Stimulated activated CD8-positive, alpha-beta memory T cell treated with anti-CD3 and anti-CD28 coated beads, Interleukin-7, amount 100 ng/mL, for 24 hours (primary cell): ENCODE results near the gene DPCD.
A peak's percentile ranks its signal among the peaks of the same experiment; 100 is the strongest.

ENCODE experiments used
- DNase-seq: peaks from one replicate; pipeline ENCODE4 v3.0.0-alpha.2; 2020; ENCODE audit warnings: low read depth

DPCD gene

DNA sequence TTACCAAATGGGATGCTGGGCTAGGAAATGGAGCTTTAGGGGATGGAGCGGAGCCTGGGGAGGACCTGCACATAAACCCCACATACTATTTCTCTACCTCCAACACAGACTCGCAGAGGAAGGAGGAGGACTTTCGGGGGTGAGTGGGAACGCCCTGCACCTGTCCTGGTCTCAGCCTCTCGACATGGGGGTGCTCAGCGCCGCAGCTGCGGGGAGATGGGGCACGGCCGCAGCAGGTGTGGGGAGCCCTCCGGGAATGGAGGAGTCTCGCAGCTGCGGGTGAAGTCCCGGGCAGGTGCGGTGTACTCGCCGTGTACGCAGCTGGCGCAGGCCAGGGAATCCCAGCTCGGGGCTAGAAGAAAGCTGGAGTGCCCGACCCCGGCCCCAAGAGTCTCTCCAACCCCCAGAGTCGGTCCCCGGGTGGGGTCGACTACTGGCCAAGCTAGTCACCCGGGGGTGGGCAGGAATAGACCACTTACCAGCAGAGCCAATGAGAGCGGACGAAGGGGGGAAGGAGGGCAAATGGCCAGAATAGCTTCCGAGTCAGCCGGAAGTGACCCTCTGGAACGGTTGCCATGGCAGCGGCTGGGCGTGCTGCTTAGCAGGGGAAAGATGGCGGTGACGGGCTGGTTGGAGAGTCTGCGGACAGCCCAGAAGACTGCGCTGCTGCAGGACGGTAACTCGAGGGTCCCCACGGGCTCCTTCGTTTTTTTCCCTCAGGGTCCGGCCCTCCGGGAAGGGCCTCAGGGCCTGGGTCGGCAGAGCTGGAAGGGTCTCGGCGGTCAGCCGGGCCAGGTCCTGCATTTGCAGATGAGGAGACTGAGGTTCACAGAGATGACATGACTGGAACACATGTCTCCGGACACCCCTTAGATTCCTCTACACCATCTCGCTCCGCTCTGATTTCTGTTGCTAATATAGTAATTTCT, at the start of gene DPCD, which contains the start of gene POLL:
Gene DPCD, plus strand, starts transcription at position 597 of the 929 bp plus-strand sequence. Its CDS starts 16 bp downstream, at position 613.
Gene POLL, minus strand, starts transcription at position 533 of the 929 bp plus-strand sequence. CDS start 897 bp downstream, outside the sequence.
- DNase-seq: peak; percentile 91

GRCh38 chr10:101538446-101538845, 49.7 kb upstream of the DPCD start:
- no peak for DNase-seq

DNA sequence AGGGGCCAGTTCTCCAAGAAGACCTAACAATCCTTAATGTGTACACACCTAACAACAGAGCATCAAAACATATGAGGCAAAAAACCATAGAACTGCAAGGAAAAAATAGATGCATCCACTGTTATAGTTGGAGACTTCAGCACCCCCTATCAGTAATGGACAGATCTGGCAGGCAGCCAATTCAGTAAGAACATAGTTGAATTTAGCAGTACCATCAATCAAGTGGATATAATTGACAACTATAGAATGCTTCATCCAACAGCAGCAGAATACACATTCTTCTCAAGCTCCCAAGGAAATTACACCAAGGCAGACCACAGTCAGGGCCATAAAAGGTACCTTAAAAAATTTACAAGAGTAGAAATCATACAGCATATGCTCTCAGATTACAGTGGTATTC, 42.2 kb upstream of the DPCD start:
- no peak for DNase-seq

- DNase-seq: no peak
Measured at GRCh38 chr10:101550965-101551364, 37.2 kb upstream of the DPCD start.

DNA sequence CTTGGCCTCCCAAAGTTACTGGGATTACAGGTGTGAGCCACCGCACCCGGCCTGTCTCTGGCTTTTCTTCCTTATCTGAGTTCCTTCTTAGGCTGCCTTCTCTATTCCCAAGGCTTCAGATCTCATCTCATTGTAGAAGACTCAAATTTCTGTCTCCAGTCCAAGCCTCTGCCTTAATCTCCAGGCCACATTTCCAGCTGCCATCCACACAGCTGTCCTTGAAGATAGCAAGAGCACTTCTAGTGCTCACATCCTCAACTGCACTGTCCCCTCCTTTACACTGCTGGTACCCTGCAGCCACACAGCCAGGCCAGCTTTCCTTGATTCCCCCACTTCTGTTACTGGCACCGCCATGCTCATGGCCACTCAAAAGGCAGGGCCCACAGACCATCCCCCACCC, 35.7 kb upstream of the DPCD start:
- DNase-seq: no peak

DNA sequence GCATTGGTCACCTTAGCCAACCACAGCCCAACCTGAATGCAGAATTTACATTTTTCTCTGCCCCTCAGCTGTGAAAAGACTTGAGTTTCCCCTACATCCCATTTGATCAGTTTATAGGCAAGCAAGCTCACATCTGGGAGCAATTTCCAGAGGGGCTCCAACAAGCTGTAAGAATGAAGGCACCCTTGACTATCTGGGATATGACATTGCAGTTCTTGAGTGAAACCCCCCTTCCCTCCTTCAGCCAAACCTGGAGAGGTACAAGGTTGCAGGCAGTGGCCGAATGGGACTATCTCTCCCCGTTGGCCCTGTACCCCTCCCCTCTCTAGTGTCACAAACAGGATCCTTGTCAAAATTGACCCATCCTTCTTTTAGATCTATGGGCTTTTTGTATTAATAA, 30.6 kb upstream of the DPCD start:
- no peak for DNase-seq

DNA sequence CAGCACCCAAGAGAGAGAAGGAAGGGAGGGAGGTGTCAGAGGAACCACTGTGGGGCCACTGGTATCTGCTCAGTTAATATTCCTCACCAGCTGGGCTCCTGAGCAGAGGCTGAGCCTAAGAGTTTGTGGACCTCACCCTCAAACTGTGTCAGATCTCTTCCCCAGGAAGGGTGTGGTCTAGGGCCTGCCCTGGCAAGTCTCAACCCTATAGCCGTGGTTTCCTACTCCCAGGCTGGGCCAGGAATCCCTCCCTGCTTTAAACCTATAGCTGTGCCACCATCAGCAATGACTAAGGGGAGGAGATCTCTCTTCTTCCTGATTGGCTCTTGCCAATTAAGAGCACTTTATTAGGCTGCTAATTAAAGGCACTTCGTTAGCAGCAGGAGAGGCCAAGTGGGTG, 29.9 kb upstream of the DPCD start:
- DNase-seq: no peak

DNA sequence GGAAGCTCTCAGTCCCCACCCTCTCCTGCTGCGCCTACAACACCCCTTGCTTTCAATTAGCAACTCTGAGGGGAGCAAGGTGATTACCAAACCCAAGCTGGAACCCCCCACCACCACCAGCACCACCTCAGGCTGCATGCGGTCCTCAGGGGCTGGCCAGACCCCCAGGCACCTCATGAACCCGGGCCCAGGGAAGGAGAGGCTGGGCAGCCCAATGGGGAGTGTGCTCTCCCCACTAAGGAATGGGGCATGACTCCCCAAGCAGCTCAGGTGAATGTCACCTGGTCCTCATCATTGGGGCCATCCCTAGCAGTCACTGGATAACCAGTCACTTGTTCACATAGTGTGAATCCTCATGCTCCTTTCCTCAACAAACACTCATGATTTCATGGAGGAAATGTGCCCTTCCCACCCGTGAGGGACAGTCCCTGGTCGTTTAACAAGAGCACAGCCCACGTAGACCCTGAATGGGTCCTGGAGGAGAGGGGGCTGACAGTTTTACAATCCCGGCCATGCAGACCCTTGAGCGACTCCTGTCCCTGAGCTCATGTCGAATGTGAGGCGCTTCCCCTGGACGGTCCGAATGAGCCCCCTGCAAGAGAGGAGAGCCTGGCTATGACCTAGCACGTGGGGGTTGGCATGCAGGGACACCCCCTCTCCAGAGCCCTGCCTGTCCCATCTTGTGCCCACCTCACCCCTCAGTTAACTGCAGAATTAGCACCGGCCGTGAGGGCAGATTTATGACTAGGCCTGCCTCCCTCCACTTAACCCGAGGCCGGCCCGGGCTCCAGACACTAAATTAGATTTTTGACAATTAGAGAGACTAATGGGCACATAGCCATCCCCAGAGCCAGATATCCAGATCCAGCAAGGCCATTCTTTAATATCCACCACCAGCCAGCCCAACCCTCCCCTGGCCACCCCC, 29.2 kb upstream of the DPCD start:
- no peak for DNase-seq

GRCh38 chr10:101559596-101560297, 28.4 kb upstream of the DPCD start:
- DNase-seq: no peak

GRCh38 chr10:101560298-101561067, 27.6 kb upstream of the DPCD start:
- DNase-seq: no peak

DNA sequence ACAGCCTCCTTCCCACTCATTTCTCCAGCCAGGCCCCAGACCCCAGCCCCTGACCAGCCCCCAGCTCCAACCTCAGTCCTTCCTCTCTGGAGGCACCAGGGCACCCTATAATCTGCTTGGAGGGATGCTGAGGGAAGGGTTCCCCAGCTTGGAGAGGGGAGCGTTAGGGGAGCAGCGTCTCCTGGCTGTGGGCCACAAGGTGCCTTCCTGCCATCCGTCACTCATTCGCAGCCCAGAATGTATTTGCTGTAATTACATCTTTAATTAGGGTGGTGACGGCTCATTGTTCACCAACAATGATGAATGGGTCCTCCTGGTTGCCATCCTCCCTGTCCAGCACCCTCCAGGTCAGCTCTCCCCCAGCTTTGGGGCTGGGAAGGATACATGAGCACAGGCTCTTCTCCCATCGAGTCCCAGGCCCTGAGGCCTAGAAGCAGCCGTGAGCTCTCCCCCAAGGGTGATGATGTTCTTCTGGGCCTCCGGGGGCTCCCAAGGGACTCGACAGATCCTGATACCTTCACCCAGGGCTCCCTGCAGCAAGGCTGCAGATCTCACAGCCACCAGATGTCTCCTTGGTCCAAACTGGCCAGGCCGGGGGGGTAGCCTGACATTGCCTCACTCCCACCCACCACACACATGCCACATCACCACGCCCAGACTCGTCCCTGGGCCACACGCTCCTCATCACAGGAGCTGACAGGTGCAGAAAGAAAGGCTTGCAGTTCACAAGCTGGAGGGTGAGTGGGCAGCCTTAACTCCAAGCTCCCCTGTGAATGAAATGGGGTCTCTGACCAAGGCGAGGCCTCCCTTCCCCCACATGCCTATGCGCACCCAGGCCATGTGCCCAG, 26.8 kb upstream of the DPCD start:
- DNase-seq: no peak

DNA sequence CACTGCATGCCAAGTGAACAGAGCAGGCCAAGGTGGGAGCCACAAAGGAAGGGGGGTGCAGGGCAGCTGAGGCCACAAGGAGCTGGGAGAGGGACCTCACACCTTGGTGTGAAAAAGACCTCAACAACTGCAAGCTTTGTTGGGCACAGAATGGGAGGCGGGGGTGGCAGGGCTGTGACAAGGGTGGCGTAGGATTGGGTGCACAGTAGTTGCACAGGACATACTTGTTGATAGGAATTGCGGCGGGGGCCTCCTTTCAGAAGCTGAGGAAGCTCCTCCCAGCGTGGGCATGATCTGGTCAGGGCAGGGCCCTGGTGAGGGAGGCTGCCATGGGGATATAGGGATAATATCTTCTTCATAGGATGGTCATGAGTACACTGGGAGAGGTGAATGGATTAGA, 25.9 kb upstream of the DPCD start:
- DNase-seq: no peak

- no peak for DNase-seq
Measured at GRCh38 chr10:101563007-101563406, 25.1 kb upstream of the DPCD start.

- DNase-seq: no peak
Measured at GRCh38 chr10:101563497-101564040, 24.6 kb upstream of the DPCD start.

DNA sequence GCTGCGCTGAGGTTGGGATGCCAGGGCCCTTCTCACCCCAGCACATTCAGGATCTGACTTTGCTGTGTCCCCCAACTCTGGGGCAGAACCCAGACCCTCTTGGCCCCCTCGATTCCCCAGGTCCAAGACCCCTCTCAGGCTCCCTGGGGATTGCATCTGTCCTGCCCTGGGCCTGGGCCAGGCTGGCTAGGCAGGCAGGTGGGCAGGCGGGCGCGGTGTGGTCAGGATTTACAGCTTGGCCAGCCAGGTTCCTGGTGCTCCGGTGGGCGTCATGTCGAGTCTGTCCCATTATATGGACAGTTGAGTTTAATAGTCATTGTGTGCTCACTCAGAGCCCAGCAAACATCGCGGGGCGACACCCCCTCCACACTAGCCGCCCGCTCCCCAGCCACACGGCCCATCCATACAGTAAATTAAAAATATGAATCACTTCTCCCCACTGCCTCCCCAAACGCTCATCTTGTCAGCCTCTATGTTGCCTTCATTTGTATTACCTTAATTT, 23.6 kb upstream of the DPCD start:
- no peak for DNase-seq

DNA sequence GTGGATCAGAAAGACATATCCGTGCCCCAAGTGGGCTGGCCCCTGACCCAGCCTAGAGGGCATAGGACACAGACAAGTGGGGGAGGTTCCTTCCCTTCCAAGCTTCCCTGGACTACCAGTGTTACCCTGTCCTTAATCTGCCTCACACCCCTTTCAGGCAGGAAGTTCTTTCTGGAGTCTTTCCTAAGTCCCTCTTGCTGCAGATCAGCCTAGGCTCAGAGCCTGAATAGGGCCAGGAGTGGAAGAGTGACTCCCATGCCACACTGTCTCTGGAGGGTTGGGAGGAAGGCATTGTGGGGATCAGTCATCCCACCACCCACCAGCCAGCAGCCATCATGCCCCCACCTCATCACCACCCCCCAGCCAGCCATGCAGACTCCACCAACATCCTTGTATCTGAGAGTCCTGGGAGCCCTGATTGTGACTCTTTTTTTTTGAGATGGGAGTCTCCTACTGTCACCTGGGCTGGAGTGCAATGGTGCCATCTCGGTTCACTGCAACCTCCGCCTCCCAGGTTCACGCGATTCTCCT, 22.7 kb upstream of the DPCD start:
- no peak for DNase-seq

DNA sequence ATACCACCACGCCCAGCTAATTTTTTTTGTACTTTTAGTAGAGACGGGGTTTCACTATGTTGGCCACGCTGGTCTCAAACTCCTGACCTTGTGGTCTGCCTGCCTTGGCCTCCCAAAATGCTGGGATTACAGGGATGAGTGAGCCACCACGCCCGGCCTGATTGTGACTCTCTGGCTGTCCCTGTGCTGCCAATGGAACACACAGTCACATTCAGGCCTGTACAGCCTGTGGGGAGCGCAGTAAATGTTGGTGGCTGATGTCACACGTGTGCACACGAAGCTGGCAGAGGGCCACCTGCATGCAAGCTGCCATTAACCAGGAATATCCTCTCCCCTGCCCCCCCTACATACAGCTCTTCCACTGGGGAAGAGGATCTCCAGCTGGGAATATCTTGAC, 22.2 kb upstream of the DPCD start:
- DNase-seq: no peak

DNA sequence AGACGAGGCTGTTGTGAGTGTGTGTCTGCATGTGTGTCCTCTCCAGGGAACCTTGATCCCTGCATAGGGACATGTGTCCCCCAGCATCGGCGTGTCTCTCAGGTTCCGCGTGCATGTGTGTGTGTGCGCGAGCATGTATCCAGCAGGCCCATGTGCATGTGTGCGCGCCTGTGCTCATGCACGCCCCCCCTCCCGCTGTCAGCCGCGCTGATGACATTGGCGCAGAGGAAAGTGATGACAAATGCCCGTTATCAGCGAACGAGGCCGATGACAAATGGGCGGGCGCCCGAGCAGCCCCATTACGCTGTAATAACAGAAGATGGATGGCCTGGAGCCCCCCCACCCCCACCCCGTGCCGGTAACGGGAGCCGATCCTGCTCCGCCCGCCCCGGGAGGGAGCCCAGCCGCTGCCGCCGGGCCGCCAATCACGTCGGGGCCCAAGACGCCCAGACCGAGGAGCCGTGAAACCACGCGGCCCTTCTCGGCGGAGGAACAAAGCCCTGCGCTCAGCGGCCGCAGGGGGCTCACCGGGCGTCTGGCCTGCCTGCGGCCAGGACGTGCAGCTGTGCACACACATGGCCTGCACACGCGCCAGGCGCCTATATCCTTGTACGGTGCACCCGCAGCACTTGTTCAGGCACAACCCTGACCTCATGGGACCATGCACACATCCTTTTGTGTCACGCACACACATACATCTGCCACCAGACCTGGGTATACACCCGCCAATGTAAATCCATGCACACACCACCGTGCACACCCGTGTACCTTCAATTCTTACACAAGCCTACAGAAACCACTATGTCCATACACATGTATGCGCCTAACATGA, 21.6 kb upstream of the DPCD start:
- DNase-seq: no peak
